ENCODE data around the gene HORMAD2. TPM values are rescaled to one million over a fixed set of nuclear protein-coding genes. Genes with fewer than 3 reads are reported as not detected.

Gene HORMAD2
- total RNA-seq, 1 experiment from 2014 or later, result not detected

GRCh38 chr22:30159561-30160353 lies 79.5 kb downstream of the HORMAD2 start:
- H3K4me3 Mint-ChIP-seq, result no peak overlapping the region
- no peaks in the 10 kb centered on the region for H3K36me3 Mint-ChIP-seq
- ATAC-seq (no peak), DNase-seq (ENCODE audit: low spot score) (no peak)
- ChIA-PET POLR2A (no interaction called here), CTCF (interaction anchor here (0.6 to 1.3 kb wide), 3 partner anchors 96 to 128 kb away, joined by 3 to 4 read pairs (median 4); no protein-coding TSS in a partner anchor)
- H3K9me3 Mint-ChIP-seq, result no peaks in the 10 kb centered on the region
- H3K4me1 Mint-ChIP-seq, result peaks cover 14% of the 10 kb centered on the region
- H3K27ac Mint-ChIP-seq, result peak overlapping the region; percentile 66; the same call in 1 of the 2 replicates
- TF ChIP-seq ARID4B (CRISPR knock-in tag; IDR thresholded peaks at IDR 0.05; ENCODE audit: borderline replicate concordance), result no peak
- TF ChIP-seq, protein P1, sequence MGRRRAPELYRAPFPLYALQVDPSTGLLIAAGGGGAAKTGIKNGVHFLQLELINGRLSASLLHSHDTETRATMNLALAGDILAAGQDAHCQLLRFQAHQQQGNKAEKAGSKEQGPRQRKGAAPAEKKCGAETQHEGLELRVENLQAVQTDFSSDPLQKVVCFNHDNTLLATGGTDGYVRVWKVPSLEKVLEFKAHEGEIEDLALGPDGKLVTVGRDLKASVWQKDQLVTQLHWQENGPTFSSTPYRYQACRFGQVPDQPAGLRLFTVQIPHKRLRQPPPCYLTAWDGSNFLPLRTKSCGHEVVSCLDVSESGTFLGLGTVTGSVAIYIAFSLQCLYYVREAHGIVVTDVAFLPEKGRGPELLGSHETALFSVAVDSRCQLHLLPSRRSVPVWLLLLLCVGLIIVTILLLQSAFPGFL (CRISPR knock-in tag; IDR thresholded peaks at IDR 0.05; ENCODE audit: borderline replicate concordance), result no peak
- no peak for TF ChIP-seq JAZF1 (CRISPR knock-in tag; IDR thresholded peaks at IDR 0.05)
- TF ChIP-seq NR3C1 (CRISPR knock-in tag; conservative IDR thresholded peaks at IDR 0.05; ENCODE audit: low read depth), result no peak
- TF ChIP-seq ATF1 (CRISPR knock-in tag; IDR thresholded peaks at IDR 0.05), result no peak
- TF ChIP-seq MYBL2 (CRISPR knock-in tag; IDR thresholded peaks at IDR 0.05), result no peak
- no peak for TF ChIP-seq TCF7 (CRISPR knock-in tag; IDR thresholded peaks at IDR 0.05; ENCODE audit: low read depth)
- no peak for TF ChIP-seq NFE2L1 (CRISPR knock-in tag; IDR thresholded peaks at IDR 0.05)
- no peak for TF ChIP-seq ZSCAN18 (CRISPR knock-in tag; IDR thresholded peaks at IDR 0.05)
- no peak for TF ChIP-seq ATF6 (CRISPR knock-in tag; IDR thresholded peaks at IDR 0.05)
- no peak for TF ChIP-seq STAT6 (CRISPR knock-in tag; conservative IDR thresholded peaks at IDR 0.05; ENCODE audit: low read depth)
- TF ChIP-seq NFATC4 (CRISPR knock-in tag; IDR thresholded peaks at IDR 0.05), result no peak
- no peak for TF ChIP-seq RELA (CRISPR knock-in tag; IDR thresholded peaks at IDR 0.05; ENCODE audit: borderline replicate concordance)
- no peak for TF ChIP-seq CREB1 (CRISPR knock-in tag; IDR thresholded peaks at IDR 0.05)
- no peak for TF ChIP-seq IRF1 (CRISPR knock-in tag; IDR thresholded peaks at IDR 0.05)
- no peak for TF ChIP-seq ZNF219 (CRISPR knock-in tag; IDR thresholded peaks at IDR 0.05; ENCODE audit: borderline replicate concordance)
- TF ChIP-seq, protein P2, sequence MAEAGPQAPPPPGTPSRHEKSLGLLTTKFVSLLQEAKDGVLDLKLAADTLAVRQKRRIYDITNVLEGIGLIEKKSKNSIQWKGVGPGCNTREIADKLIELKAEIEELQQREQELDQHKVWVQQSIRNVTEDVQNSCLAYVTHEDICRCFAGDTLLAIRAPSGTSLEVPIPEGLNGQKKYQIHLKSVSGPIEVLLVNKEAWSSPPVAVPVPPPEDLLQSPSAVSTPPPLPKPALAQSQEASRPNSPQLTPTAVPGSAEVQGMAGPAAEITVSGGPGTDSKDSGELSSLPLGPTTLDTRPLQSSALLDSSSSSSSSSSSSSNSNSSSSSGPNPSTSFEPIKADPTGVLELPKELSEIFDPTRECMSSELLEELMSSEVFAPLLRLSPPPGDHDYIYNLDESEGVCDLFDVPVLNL (CRISPR knock-in tag; IDR thresholded peaks at IDR 0.05; ENCODE audit: borderline replicate concordance, low read depth), result no peak
- TF ChIP-seq, protein P3, sequence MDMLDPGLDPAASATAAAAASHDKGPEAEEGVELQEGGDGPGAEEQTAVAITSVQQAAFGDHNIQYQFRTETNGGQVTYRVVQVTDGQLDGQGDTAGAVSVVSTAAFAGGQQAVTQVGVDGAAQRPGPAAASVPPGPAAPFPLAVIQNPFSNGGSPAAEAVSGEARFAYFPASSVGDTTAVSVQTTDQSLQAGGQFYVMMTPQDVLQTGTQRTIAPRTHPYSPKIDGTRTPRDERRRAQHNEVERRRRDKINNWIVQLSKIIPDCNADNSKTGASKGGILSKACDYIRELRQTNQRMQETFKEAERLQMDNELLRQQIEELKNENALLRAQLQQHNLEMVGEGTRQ (CRISPR knock-in tag; IDR thresholded peaks at IDR 0.05), result no peak
- TF ChIP-seq GRHL2 (CRISPR knock-in tag; IDR thresholded peaks at IDR 0.05; ENCODE audit: insufficient replicate concordance, severe bottlenecking), result no peak
- TF ChIP-seq CBFB (CRISPR knock-in tag; IDR thresholded peaks at IDR 0.05; ENCODE audit: low read depth), result no peak
- peaks cover 13% of the 10 kb centered on the region for H3K27me3 Mint-ChIP-seq (ENCODE audit: low read depth)
